Measurements from ENCODE around the gene ZNF774.

Gene ZNF774

DNA sequence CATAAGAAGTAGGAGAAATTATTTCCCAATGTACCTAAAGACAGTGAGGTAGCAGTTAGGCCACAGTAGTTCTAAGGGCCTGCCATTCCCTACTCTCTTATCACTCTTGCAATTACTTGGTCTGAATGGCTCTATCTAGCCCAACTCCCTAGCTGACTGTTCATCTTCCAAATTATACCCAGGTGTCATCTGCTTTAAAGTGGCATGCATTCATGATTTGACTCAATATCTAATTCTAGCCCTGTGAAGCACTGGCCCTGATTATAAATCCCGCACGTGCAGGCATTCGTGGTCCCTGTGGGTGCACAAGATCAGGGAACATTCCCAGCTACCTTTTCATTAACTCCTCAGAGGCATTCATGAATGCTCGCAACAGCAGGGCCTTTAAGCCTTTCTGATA lies 43.1 kb upstream of the ZNF774 start (continued):
- no peak for TF ChIP-seq BCL6B (tag by site-specific recombination; IDR thresholded peaks at IDR 0.05)

- Histone ChIP-seq H3K36me3 (ENCODE audit: control insufficient read depth in 2 of 2, insufficient read depth in 1 of 2, low read length in 2 of 2) (no peaks in the 10 kb centered on the region; a peak in 1 of 3 replicates), H3K27ac (ENCODE audit: extremely low read depth, low read depth, low read length) (no peak overlapping the region), H3K4me3 (ENCODE audit: low read depth, low read length) (no peak overlapping the region), H3K4me1 (ENCODE audit: control insufficient read depth, insufficient read depth, low read length) (peaks cover 4% of the 10 kb centered on the region; the same call in 1 of the 2 replicates), H3K9me3 (ENCODE audit: control insufficient read depth, insufficient read depth, low read depth, low read length) (no peaks in the 10 kb centered on the region)
- POLR2A ChIA-PET, result interaction anchor here (0.6 to 1.0 kb wide), 3 partner anchors 81 to 194 kb away, joined by 3 to 5 read pairs (median 3); partner anchors contain the start of gene GDPGP1
- CTCF ChIA-PET, result interaction anchor here (0.6 to 6.7 kb wide), 9 partner anchors 9 to 571 kb away, joined by 3 to 56 read pairs (median 4); no protein-coding TSS in a partner anchor
- TF ChIP-seq ZNF362 (tag by site-specific recombination; IDR thresholded peaks at IDR 0.05), result peak; percentile 94
- no peak for TF ChIP-seq ZNF175 (tag by site-specific recombination; IDR thresholded peaks at IDR 0.05)
- TF ChIP-seq KLF16 (tag by site-specific recombination; IDR thresholded peaks at IDR 0.05), result no peak
- TF ChIP-seq MZF1 (tag by site-specific recombination; IDR thresholded peaks at IDR 0.05; ENCODE audit: borderline replicate concordance), result no peak
- peak; percentile 57 for TF ChIP-seq ZFHX2 (tag by site-specific recombination; conservative IDR thresholded peaks at IDR 0.05)
These were observed 36.7 kb upstream of the ZNF774 start for GRCh38 chr15:90315278-90315982.

DNA sequence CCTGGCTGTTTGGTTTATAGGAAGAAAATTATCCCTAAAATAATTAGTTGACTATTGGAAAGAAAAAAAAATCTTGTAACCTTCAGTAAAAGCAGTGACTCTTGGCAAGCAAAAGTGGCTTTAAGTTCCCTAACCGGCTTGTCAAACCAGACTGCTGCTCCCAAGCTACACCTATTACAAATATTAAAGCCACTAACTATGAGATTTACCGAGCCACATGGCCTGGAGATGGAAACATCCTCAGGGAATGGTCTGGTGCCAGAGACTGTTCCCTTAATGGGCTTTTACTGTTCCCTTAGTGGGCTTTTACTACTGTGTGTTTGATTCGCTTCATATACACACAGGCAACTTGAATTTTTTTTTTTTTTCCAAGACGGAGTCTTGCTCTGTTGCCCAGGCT lies 35.9 kb upstream of the ZNF774 start:
- Histone ChIP-seq H3K27ac (ENCODE audit: extremely low read depth, low read depth, low read length) (no peak overlapping the region), H3K9me3 (ENCODE audit: control insufficient read depth, insufficient read depth, low read depth, low read length) (no peaks in the 10 kb centered on the region), H3K4me1 (ENCODE audit: control insufficient read depth, insufficient read depth, low read length) (peaks cover 7% of the 10 kb centered on the region; the same call in 1 of the 2 replicates), H3K4me3 (ENCODE audit: low read depth, low read length) (no peak overlapping the region), H3K36me3 (ENCODE audit: control insufficient read depth in 2 of 2, insufficient read depth in 1 of 2, low read length in 2 of 2) (no peaks in the 10 kb centered on the region; a peak in 1 of 3 replicates)
- TF ChIP-seq INSM2 (tag by site-specific recombination; IDR thresholded peaks at IDR 0.05) (no peak), ZNF626 (tag by site-specific recombination; IDR thresholded peaks at IDR 0.05) (no peak), ZNF843 (tag by site-specific recombination; IDR thresholded peaks at IDR 0.05) (no peak), ZBTB8A (tag by site-specific recombination; IDR thresholded peaks at IDR 0.05) (no peak), ZNF473 (tag by site-specific recombination; IDR thresholded peaks at IDR 0.05) (no peak), KLF1 (tag by site-specific recombination; IDR thresholded peaks at IDR 0.05) (no peak), ZNF248 (tag by site-specific recombination; IDR thresholded peaks at IDR 0.05) (no peak), MYNN (tag by site-specific recombination; IDR thresholded peaks at IDR 0.05; ENCODE audit: borderline replicate concordance) (no peak), ZSCAN30 (tag by site-specific recombination; IDR thresholded peaks at IDR 0.05) (no peak)
- CTCF ChIA-PET, result interaction anchor here (0.7 to 6.7 kb wide), 7 partner anchors 10 to 569 kb away, joined by 3 to 56 read pairs (median 4); no protein-coding TSS in a partner anchor
- POLR2A ChIA-PET, result interaction anchor here (0.6 kb wide), 1 partner anchor 81 kb away, joined by 3 read pairs; no protein-coding TSS in a partner anchor

GRCh38 chr15:90318591-90318990 lies 33.5 kb upstream of the ZNF774 start:
- CTCF ChIA-PET, result interaction anchor here (0.6 to 6.7 kb wide), 15 partner anchors 12 to 614 kb away, joined by 3 to 225 read pairs (median 5); partner anchors contain the start of gene HDDC3
- H3K4me1 ChIP-seq (ENCODE audit: control insufficient read depth, insufficient read depth, low read length), result peaks cover 12% of the 10 kb centered on the region; the same call in 1 of the 2 replicates
- no peaks in the 10 kb centered on the region for H3K9me3 ChIP-seq (ENCODE audit: control insufficient read depth, insufficient read depth, low read depth, low read length)
- H3K27ac ChIP-seq (ENCODE audit: extremely low read depth, low read depth, low read length), result no peak overlapping the region
- no peaks in the 10 kb centered on the region; a peak in 1 of 3 replicates for H3K36me3 ChIP-seq (ENCODE audit: control insufficient read depth in 2 of 2, insufficient read depth in 1 of 2, low read length in 2 of 2)
- H3K4me3 ChIP-seq (ENCODE audit: low read depth, low read length), result no peak overlapping the region
- POLR2A ChIA-PET, result no interaction called here
- no peak for TF ChIP-seq ZXDB (tag by site-specific recombination; IDR thresholded peaks at IDR 0.05)
- no peak for TF ChIP-seq OVOL3 (tag by site-specific recombination; IDR thresholded peaks at IDR 0.05)
- no peak for TF ChIP-seq ZNF624 (tag by site-specific recombination; IDR thresholded peaks at IDR 0.05)
- TF ChIP-seq ZBTB10 (tag by site-specific recombination; IDR thresholded peaks at IDR 0.05), result no peak
- TF ChIP-seq ZNF169 (tag by site-specific recombination; IDR thresholded peaks at IDR 0.05), result no peak
- no peak for TF ChIP-seq KLF10 (tag by site-specific recombination; IDR thresholded peaks at IDR 0.05)
- TF ChIP-seq ZNF121 (tag by site-specific recombination; IDR thresholded peaks at IDR 0.05), result no peak
- TF ChIP-seq ZNF248 (tag by site-specific recombination; IDR thresholded peaks at IDR 0.05), result no peak
- TF ChIP-seq ZNF560 (tag by site-specific recombination; IDR thresholded peaks at IDR 0.05; ENCODE audit: borderline replicate concordance), result no peak
- TF ChIP-seq KLF16 (tag by site-specific recombination; IDR thresholded peaks at IDR 0.05), result no peak
